Measurements from ENCODE around the gene RAB11FIP3.

Gene RAB11FIP3

DNA sequence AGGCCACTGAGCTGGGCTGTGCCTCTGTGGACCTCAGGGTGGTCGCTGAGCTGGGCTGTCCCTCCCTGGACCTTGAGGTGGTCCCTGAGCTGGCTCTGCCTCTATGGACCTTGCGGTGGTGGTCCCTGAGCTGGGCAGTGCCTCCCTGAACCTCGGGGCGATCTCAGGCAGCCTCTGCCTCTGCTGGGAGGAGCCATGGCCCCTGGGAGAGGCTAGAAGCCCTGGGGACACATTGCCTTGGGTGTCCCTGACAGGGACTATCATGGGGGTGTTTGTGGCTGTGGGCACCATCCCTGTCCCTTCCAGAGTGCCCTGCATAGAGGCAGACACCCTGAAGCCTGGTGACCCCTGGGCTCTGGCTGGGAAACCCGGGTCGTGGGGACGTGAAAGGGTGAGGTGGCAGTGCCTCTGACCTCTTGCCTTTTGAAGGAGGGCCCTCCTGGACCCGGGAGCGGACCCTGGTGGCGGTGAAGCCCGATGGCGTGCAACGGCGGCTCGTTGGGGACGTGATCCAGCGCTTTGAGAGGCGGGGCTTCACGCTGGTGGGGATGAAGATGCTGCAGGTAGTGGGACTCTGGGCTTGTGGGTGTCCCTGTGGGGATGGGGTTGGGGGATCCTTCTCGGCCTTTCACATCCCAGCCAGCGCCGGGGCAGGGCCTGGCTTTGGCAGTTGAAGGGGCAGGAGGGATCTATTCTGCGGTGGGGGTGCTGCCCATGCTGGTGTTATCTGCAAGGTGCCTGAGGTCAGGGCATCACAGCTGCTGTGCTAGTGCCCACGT lies 26.7 kb upstream of the RAB11FIP3 start:
- TF ChIP-seq, protein P1, sequence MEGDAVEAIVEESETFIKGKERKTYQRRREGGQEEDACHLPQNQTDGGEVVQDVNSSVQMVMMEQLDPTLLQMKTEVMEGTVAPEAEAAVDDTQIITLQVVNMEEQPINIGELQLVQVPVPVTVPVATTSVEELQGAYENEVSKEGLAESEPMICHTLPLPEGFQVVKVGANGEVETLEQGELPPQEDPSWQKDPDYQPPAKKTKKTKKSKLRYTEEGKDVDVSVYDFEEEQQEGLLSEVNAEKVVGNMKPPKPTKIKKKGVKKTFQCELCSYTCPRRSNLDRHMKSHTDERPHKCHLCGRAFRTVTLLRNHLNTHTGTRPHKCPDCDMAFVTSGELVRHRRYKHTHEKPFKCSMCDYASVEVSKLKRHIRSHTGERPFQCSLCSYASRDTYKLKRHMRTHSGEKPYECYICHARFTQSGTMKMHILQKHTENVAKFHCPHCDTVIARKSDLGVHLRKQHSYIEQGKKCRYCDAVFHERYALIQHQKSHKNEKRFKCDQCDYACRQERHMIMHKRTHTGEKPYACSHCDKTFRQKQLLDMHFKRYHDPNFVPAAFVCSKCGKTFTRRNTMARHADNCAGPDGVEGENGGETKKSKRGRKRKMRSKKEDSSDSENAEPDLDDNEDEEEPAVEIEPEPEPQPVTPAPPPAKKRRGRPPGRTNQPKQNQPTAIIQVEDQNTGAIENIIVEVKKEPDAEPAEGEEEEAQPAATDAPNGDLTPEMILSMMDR (IDR thresholded peaks at IDR 0.05; ENCODE audit: low read depth, low read length): no peak
- no peak for DNase-seq (ENCODE audit: extremely low read depth, low read depth)

- TF ChIP-seq, protein P1 (IDR thresholded peaks at IDR 0.05; ENCODE audit: low read depth, low read length): no peak
- DNase-seq (ENCODE audit: extremely low read depth, low read depth): no peak
These were observed 26.0 kb upstream of the RAB11FIP3 start for GRCh38 chr16:399340-400019.

- TF ChIP-seq, protein P1 (IDR thresholded peaks at IDR 0.05; ENCODE audit: low read depth, low read length): no peak
- no peak for DNase-seq (ENCODE audit: extremely low read depth, low read depth)
These were observed 25.3 kb upstream of the RAB11FIP3 start for GRCh38 chr16:400061-400591.

GRCh38 chr16:401468-402348 lies 23.7 kb upstream of the RAB11FIP3 start, which contains the start of gene DECR2:
TSS of gene DECR2 (plus strand) at chr16:401885. CDS start at chr16:401964, 79 bp downstream.
- TF ChIP-seq, protein P1 (IDR thresholded peaks at IDR 0.05; ENCODE audit: low read depth, low read length): peak; percentile 48
- no peak for DNase-seq (ENCODE audit: extremely low read depth, low read depth)

DNA sequence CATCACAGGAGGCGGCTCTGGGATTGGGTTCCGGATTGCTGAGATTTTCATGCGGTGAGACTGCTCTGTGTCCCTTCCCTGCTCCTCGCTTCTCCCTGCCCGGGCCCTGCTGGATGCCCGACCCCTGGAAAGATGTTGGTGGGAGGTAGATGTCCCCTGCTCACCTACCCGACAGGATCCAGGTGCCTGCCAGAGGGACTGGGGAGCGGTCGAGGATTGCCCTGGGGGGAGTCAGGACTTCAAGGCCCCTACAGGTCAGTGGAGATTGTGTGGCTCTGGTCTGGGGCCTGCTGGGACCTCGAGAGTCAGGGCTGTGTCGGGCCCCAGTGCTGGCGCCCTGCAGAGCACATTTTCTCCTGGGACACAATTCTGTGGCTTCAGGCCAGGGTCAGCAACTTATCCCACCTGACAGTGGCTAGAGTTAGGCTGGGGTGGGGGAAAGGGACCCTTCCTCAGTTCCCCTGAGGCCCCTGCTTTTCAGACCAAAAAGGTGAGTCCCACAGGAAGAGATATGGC lies 20.4 kb upstream of the RAB11FIP3 start:
- TF ChIP-seq, protein P1 (IDR thresholded peaks at IDR 0.05; ENCODE audit: low read depth, low read length): no peak
- no peak for DNase-seq (ENCODE audit: extremely low read depth, low read depth)

- DNase-seq (ENCODE audit: extremely low read depth, low read depth): no peak
- TF ChIP-seq, protein P1 (IDR thresholded peaks at IDR 0.05; ENCODE audit: low read depth, low read length): no peak
These were observed 19.6 kb upstream of the RAB11FIP3 start for GRCh38 chr16:405548-406506.
